ENCODE data around the gene RFX2.

Gene RFX2

GRCh38 chr19:5950741-5951140 lies 159.6 kb downstream of the RFX2 start:
- DNase-seq, result no peak

- DNase-seq, result no peak
These were observed 160.5 kb downstream of the RFX2 start for GRCh38 chr19:5949792-5950305.

- no peak for DNase-seq
These were observed 161.3 kb downstream of the RFX2 start for GRCh38 chr19:5948752-5949564.

GRCh38 chr19:5947435-5947834 lies 162.9 kb downstream of the RFX2 start:
- no peak for DNase-seq

GRCh38 chr19:5943623-5944022 lies 166.7 kb downstream of the RFX2 start:
- DNase-seq, result no peak

Data from GDM1 (cell line).